Keratinocyte (primary cell): ENCODE data around the gene WDR41. TPM values are rescaled to one million over a fixed set of nuclear protein-coding genes. Genes with fewer than 3 reads are reported as not detected.

Experiments used
- DNase-seq: peaks from one replicate; pipeline ENCODE4 v3.0.0-alpha.2; 2011; ENCODE audit warnings: low read depth, missing footprints, low spot score
- FAIRE-seq: peaks from 2 replicates; lab custom pipeline; 2011; peaks lifted over from hg19 to GRCh38; lab: Jason Lieb, UNC
- H2AFZ ChIP-seq: 2 replicates; pipeline ENCODE4 v1.6.0; 2012; ENCODE audit warnings: low read length, control low read depth, inconsistent platforms; ENCODE audit not compliant: control insufficient read depth
- H3K27ac ChIP-seq: 2 replicates; pipeline ENCODE4 v1.5.1; 2011; ENCODE audit warnings: low read length; ENCODE audit not compliant: control insufficient read depth, insufficient read depth
- H3K27me3 ChIP-seq: 3 replicates; pipeline ENCODE4 v1.6.0; 2011; ENCODE audit warnings: low read length; ENCODE audit not compliant: control insufficient read depth, insufficient read depth; ENCODE audit errors: extremely low read depth
- H3K36me3 ChIP-seq, 2 experiments: 2 replicates in 1 of 2; 3 replicates in 1 of 2; pipeline ENCODE4 v1.5.1; 2011; ENCODE audit warnings: low read length in 2 of 2, mild to moderate bottlenecking in 1 of 2; ENCODE audit not compliant: control insufficient read depth in 2 of 2, insufficient read depth in 2 of 2; ENCODE audit errors: extremely low read depth in 1 of 2
- H3K4me1 ChIP-seq: 3 replicates; pipeline ENCODE4 v1.5.1; 2011; ENCODE audit warnings: low read length; ENCODE audit not compliant: control insufficient read depth, insufficient read depth; ENCODE audit errors: extremely low read depth
- H3K4me2 ChIP-seq: 3 replicates; pipeline ENCODE4 v1.6.0; 2011; ENCODE audit warnings: low read depth, low read length; ENCODE audit not compliant: control insufficient read depth, insufficient read depth; ENCODE audit errors: extremely low read depth
- H3K4me3 ChIP-seq, 3 experiments: fragments of 200-600 bp in 1 of 3; sonication (generic) in 1 of 3; 2 replicates in 2 of 3; 3 replicates in 1 of 3; pipeline ENCODE4 v1.5.1; 2011 to 2016; ENCODE audit warnings: low read length in 3 of 3, mild to moderate bottlenecking in 3 of 3, control low read depth in 2 of 3, inconsistent platforms in 1 of 3, low read depth in 1 of 3, mixed read lengths in 1 of 3, mixed run types in 1 of 3, moderate library complexity in 1 of 3; ENCODE audit not compliant: control insufficient read depth in 2 of 3, insufficient read depth in 2 of 3; ENCODE audit errors: extremely low read depth in 1 of 3
- H3K79me2 ChIP-seq: 2 replicates; pipeline ENCODE4 v1.6.0; 2012; ENCODE audit warnings: low read length; ENCODE audit not compliant: control insufficient read depth, insufficient read depth
- H3K9ac ChIP-seq: 3 replicates; pipeline ENCODE4 v1.6.0; 2011; ENCODE audit warnings: low read length; ENCODE audit not compliant: control insufficient read depth, insufficient read depth; ENCODE audit errors: extremely low read depth
- H3K9me1 ChIP-seq: 3 replicates; pipeline ENCODE4 v1.6.0; 2011; ENCODE audit warnings: low read length; ENCODE audit not compliant: control insufficient read depth, insufficient read depth; ENCODE audit errors: extremely low read depth
- H3K9me3 ChIP-seq: 2 replicates; pipeline ENCODE4 v1.5.1; 2012; ENCODE audit warnings: low read depth, low read length; ENCODE audit not compliant: control insufficient read depth
- H4K20me1 ChIP-seq: 3 replicates; pipeline ENCODE4 v1.6.0; 2011; ENCODE audit warnings: low read length; ENCODE audit not compliant: control insufficient read depth, insufficient read depth; ENCODE audit errors: extremely low read depth
- EZH2 ChIP-seq: IDR thresholded peaks from one replicate; pipeline ENCODE4 v1.6.1; 2012; ENCODE audit warnings: inconsistent platforms, mild to moderate bottlenecking, low read length, moderate library complexity
- dilution Hi-C: fragments of 300-500 bp; cut with MboI; formaldehyde crosslinking; loops from one replicate; pipeline ENCODE4 v1.7.0; 2020; ENCODE audit warnings: low sequenced_read_pairs; ENCODE audit not compliant: extremely low pct_ligation_motif_present
- polyA plus RNA-seq, 5 experiments: library from polyadenylated mRNA; depleted of rRNA in 3 of 5; stranded (reverse) in 3 of 5; stranded (forward) in 1 of 5; unstranded in 1 of 5; fragments of >200 nt; gene quantifications; 1 replicate in 1 of 5; 2 replicates in 3 of 5; 3 replicates in 1 of 5; pipeline versions ENCODE4 v1.2.1 to v1.2.3, GENCODE V29; 2011 to 2012; ENCODE audit warnings: missing spikeins in 2 of 5, low read depth in 1 of 5, low replicate concordance in 1 of 5
- TF ChIP-seq, protein P1 (sequence below), 3 experiments: IDR thresholded peaks in 1 of 3; conservative IDR thresholded peaks in 1 of 3; optimal IDR thresholded peaks in 1 of 3; 2 replicates in 2 of 3; 3 replicates in 1 of 3; pipeline versions ENCODE3 to v1.5.1; 2011; ENCODE audit warnings: low read length in 3 of 3, mild to moderate bottlenecking in 3 of 3, moderate library complexity in 2 of 3, control low read depth in 1 of 3, inconsistent platforms in 1 of 3; ENCODE audit not compliant: insufficient read depth in 2 of 3; ENCODE audit errors: extremely low read depth in 1 of 3

The WDR41 gene
- polyA plus RNA-seq, 1 donor (not counting 4 experiments of a cell fraction or from before 2014, with no cell fraction given) = 60.7 TPM

DNA sequence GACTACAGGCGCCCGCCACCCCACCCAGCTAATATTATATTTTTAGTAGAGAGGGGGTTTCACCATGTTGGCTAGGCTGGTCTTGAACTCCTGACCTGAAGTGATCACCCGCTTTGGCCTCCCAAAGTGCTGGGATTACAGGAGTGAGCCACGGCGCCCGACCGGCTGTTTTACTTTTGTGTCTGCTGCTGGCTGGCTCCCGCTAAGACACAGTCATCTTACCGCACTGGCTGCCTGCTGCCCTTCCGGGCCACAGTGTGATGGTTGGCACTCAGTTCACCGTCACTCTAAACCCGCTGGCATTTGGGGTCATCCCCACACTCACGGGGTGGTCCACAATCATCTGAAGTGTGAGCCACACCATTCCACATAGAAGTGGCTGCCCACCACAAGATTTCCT is 93.7 kb downstream of the WDR41 start:
- dilution Hi-C loops = no loop called here
- no peaks in the 10 kb centered on the region for H3K36me3 ChIP-seq
- no peaks in the 10 kb centered on the region for H3K79me2 ChIP-seq
- no peaks in the 10 kb centered on the region for H3K4me1 ChIP-seq
- no peaks in the 10 kb centered on the region for H3K27me3 ChIP-seq
- FAIRE-seq (no peak), DNase-seq (no peak)
- H3K4me3 ChIP-seq = no peak overlapping the region
- H4K20me1 ChIP-seq = no peaks in the 10 kb centered on the region
- no peak overlapping the region for H2AFZ ChIP-seq
- no peak overlapping the region for H3K27ac ChIP-seq
- H3K9me1 ChIP-seq = no peaks in the 10 kb centered on the region
- H3K9me3 ChIP-seq = no peaks in the 10 kb centered on the region
- no peak for TF ChIP-seq EZH2
- TF ChIP-seq, protein P1, sequence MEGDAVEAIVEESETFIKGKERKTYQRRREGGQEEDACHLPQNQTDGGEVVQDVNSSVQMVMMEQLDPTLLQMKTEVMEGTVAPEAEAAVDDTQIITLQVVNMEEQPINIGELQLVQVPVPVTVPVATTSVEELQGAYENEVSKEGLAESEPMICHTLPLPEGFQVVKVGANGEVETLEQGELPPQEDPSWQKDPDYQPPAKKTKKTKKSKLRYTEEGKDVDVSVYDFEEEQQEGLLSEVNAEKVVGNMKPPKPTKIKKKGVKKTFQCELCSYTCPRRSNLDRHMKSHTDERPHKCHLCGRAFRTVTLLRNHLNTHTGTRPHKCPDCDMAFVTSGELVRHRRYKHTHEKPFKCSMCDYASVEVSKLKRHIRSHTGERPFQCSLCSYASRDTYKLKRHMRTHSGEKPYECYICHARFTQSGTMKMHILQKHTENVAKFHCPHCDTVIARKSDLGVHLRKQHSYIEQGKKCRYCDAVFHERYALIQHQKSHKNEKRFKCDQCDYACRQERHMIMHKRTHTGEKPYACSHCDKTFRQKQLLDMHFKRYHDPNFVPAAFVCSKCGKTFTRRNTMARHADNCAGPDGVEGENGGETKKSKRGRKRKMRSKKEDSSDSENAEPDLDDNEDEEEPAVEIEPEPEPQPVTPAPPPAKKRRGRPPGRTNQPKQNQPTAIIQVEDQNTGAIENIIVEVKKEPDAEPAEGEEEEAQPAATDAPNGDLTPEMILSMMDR (optimal IDR thresholded peaks at IDR 0.05 in 1 of 3, IDR thresholded peaks at IDR 0.05 in 1 of 3, conservative IDR thresholded peaks at IDR 0.05 in 1 of 3; ENCODE audit: extremely low read depth in 1 of 3, insufficient read depth in 2 of 3, low read length in 3 of 3) = no peak
- no peak overlapping the region for H3K9ac ChIP-seq
- no peak overlapping the region for H3K4me2 ChIP-seq

DNA sequence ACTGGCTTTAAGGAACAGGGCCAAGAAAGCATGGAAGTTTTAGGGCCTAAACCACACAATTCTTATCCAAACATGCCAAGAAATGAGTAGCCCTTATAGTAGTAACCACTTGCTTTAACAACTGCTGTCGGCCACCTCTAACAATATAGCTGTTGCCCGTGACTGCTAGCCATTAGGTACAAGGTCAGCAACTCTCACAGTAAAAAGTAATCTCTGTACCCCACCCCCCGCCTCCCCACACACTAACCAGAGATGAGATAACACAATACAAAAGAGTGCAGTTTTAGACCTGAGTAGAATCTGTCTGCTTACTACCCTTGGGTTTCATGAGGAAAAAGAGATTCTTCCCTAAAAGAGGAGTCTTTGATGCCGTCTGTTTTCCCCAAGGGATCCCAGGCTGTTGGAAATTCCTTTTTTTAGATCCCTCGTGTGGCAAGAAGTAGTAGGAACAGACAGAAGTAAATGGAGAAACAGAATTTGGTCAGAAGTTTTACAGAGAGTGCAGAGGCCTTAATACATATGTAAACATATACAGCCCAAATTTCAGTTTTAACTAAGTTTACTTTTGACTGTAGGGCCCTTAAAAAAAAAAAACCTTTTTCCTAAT is 94.3 kb downstream of the WDR41 start:
- H3K9me3 ChIP-seq = no peaks in the 10 kb centered on the region
- no peaks in the 10 kb centered on the region for H3K79me2 ChIP-seq
- no peak for FAIRE-seq
- dilution Hi-C loops = no loop called here
- no peaks in the 10 kb centered on the region for H3K27me3 ChIP-seq
- no peaks in the 10 kb centered on the region for H3K4me1 ChIP-seq
- DNase-seq = no peak
- no peak overlapping the region for H3K9ac ChIP-seq
- TF ChIP-seq, protein P1 (optimal IDR thresholded peaks at IDR 0.05 in 1 of 3, IDR thresholded peaks at IDR 0.05 in 1 of 3, conservative IDR thresholded peaks at IDR 0.05 in 1 of 3; ENCODE audit: extremely low read depth in 1 of 3, insufficient read depth in 2 of 3, low read length in 3 of 3) = no peak
- TF ChIP-seq EZH2 = no peak
- no peak overlapping the region for H3K4me3 ChIP-seq
- H3K36me3 ChIP-seq = no peaks in the 10 kb centered on the region
- H3K9me1 ChIP-seq = no peaks in the 10 kb centered on the region
- no peak overlapping the region for H3K27ac ChIP-seq
- H2AFZ ChIP-seq = no peak overlapping the region
- H4K20me1 ChIP-seq = no peaks in the 10 kb centered on the region
- no peak overlapping the region for H3K4me2 ChIP-seq
